Stimulated activated naive CD4-positive, alpha-beta T cell treated with Interleukin-2 at 50 U/mL for 16 hours (primary cell): ENCODE data around the gene MUC5AC.

Experiments
- DNase-seq: peaks from one replicate; lab custom pipeline; 2025; lab: John Stamatoyannopoulos, UW

Gene MUC5AC

GRCh38 chr11:1226226-1226985 lies 68.7 kb downstream of the MUC5AC start:
- DNase-seq = no peak

- DNase-seq = no peak
These were observed 69.3 kb downstream of the MUC5AC start for GRCh38 chr11:1226986-1227550.

DNA sequence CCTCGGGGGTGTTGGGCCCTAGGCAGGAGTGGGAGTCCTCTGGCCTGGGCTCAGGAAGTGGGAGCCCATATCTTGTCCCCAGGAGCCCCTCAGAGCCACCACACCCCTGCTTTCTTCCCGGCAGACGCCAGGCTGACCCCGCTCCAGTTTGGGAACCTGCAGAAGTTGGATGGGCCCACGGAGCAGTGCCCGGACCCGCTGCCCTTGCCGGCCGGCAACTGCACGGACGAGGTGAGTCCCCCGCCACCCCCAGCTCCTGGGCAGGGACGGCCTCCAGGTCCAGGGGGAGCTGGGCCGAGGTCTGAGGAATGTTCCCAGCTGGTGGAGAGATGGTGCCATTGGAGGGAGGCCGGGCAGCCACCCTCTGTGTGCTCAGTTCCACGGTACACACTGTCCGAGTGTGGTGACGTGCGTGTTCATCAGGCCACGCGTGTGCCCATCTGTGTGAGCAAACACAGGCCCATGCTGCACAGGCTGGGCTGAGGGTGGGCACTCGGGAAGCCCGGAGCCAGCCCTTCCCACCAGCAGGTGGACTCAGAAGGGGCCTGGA lies 69.9 kb downstream of the MUC5AC start:
- DNase-seq = no peak

DNA sequence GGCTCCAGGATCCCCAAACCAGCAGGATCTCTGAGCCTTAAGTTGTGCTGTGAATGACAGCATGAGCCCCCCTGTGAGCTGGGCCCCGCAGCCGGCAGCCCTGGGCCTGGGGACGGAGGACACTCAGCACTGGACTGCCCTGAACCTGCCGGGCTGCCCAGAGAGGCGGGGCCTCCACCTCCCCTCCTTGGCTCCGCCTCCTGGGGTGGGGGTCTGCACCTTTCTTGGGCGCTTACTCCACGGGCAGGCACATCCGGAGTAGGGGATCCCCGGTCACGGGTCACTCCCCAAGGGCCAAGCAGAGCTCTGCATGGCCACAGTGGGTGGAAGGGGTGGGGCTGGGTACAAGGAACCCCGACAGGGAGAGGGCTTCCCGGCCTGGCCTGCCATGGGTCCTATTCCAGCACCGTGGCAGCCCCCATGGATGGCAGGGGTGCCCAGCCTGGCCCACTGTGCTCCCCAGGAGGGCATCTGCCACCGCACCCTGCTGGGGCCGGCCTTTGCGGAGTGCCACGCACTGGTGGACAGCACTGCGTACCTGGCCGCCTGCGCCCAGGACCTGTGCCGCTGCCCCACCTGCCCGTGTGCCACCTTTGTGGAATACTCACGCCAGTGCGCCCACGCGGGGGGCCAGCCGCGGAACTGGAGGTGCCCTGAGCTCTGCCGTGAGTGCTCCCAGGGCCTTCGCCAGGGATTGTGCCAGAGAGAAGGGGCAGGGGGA lies 70.5 kb downstream of the MUC5AC start:
- DNase-seq = no peak

DNA sequence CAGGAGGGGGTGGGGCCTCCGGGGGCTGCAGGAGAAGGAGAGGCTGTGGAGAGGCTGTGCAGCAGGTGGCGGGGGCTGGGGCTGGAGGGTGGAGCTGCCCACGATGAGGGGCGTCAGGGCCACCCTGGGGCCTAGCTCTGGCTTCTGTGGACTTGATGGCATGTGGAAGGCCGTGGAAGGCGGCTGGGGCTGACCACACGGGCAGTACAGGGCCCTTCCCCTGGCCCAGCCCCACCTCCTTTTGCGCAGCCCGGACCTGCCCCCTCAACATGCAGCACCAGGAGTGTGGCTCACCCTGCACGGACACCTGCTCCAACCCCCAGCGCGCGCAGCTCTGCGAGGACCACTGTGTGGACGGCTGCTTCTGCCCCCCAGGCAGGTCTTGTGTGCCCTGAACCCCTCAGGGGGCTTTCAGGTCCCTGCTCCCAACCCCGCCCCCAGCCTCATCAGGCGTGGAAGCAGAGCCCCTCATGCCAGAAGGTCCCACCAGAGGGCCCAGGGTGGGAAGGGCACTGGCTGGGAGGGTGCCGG lies 71.2 kb downstream of the MUC5AC start:
- DNase-seq = no peak

DNA sequence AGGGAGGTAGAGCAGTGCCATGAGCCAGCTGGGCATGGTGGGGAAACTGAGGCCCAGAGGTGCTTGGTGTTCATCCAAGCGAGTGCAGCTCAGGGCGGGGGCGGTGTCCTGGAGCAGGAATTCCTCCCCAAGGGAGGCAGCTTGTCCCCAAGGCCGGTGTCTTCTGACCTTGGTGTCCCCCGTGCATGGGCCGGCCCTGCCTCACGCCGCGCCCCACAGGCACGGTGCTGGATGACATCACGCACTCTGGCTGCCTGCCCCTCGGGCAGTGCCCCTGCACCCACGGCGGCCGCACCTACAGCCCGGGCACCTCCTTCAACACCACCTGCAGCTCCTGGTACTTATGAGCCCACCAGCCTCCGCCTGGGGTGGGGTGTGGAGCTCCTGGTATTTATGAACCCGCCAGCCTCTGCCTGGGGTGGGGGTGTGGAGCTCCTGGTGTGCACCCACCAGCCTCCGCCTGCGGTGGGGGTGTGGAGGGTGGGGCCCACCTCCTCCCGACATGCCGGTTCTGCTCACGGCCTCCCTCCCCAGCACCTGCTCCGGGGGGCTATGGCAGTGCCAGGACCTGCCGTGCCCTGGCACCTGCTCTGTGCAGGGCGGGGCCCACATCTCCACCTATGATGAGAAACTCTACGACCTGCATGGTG lies 71.8 kb downstream of the MUC5AC start:
- no peak for DNase-seq

GRCh38 chr11:1230121-1230455 lies 72.3 kb downstream of the MUC5AC start:
- DNase-seq = no peak

DNA sequence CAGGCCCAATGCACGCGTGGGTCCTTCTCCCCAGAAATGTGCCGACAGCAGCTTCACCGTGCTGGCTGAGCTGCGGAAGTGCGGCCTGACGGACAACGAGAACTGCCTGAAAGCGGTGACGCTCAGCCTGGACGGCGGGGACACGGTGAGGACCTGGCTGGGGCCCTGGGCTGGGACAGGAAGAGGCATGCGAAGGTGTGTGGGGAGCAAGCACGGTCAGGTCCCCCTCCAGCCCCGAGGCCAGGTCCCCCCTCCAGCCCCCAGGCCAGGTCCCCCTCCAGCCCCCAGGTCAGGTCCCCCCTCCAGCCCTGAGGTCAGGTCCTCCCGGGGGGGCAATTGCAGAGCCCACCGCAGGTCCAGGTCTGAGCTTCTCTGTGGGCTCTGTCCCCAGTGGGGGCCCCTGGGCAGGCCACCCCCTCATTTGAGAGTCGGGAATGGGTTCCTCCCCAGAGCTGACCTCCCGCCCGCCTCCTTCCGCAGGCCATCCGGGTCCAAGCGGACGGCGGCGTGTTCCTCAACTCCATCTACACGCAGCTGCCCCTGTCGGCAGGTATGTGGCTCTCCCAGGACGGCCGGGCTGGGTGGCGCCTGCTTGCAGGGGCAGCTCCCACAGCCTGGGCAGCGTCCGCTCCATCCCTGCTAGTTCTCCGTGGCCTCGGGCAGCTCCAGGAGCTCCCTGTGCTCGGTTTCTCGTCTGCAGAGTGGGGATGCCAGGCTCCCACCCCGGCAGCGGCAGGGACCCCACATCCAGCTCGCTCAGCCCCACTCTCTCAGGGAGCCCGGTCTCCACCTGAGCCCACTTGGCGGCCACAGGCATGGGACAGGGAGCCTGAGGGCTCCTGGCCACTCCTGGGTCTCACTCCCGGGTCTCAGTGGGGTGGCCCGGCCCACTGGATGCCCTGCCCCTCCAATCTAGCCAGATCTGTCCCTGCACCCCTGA lies 73.0 kb downstream of the MUC5AC start:
- DNase-seq = no peak

DNA sequence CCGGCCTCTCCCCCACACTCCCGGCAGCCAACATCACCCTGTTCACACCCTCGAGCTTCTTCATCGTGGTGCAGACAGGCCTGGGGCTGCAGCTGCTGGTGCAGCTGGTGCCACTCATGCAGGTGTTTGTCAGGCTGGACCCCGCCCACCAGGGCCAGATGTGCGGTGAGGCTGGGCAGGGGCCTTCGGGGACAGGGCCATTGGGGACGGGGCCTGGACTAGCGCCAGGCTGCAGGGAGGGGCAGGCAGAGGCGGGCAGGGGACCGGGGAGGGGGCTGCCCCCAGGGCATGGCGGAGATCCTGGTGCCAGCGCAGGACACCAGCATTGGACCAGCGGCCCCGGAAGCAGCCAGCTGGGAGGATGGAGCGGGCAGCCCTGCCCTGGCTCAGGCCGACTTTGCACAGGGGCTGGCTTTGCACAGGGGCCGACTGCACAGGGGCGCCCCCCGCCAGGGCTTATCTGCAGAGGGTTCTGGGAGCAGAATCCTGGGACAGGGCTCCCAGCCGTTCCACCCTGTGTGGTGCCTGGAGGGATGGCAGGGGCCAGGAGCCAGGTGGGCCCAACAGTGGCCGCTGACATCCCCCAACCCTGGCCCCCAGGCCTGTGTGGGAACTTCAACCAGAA lies 73.8 kb downstream of the MUC5AC start:
- DNase-seq = no peak

GRCh38 chr11:1232021-1232882 lies 74.5 kb downstream of the MUC5AC start:
- no peak for DNase-seq

- DNase-seq = no peak
These were observed 75.1 kb downstream of the MUC5AC start for GRCh38 chr11:1232883-1233321.

DNA sequence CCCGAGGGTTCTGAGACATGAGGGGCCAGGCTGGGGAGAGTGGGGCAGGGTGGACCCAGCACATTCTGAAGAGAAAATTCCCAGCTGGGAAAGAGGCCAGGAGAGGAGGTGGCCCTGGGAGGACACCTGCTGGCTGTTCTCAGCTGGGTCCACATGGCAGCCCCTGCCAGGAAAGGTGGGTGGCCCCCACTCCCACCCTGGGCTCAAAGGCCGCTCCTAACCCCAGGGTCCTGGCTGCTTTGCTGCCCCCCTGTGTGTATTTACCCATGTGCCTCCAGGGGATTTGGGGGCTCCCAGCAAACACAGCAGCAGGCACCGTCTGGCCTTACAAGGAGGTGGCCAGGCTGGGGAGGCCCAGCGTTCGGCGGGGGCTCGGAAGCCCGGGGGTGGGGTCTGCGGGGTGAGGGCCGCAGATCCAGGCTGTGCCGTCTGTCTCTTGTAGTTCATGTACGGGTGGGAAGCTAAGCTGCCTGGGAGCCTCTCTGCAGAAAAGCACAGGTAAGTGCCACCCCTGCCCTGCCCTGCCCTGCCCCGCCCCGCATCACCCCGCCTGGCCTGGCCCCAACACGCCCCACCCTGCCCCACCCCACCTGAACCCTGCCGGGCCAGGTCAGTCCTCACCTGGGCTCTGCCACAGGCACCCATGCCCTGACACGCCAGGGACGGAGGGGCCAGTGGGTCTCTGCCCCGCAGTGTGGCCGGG lies 75.7 kb downstream of the MUC5AC start:
- DNase-seq = no peak

DNA sequence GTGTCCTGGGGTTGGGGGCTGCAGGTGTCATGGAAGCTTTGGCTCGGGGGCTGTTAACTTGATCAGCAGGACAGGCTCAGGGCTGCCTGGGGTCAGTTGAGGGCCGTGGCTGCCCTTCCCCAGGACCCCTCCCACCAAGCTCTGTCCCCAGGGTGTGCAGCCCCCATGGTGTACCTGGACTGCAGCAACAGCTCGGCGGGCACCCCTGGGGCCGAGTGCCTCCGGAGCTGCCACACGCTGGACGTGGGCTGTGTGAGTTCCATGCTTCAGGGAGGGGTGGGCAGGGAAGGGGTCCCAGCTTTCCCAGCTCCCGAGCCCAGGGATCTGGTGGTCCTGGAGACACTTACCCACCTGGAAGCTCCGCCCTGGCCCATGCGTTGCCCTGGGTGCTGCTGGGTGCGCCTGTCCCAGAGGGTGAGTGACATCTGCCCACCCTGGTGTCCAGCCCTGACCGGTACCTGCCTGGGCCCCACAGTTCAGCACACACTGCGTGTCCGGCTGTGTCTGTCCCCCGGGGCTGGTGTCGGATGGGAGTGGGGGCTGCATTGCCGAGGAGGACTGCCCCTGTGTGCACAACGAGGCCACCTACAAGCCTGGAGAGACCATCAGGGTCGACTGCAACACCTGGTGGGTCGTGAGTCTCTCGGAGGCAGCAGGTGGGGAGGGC lies 76.4 kb downstream of the MUC5AC start:
- DNase-seq = no peak

- DNase-seq = no peak
These were observed 77.1 kb downstream of the MUC5AC start for GRCh38 chr11:1234771-1235305.

GRCh38 chr11:1235306-1235900 lies 77.7 kb downstream of the MUC5AC start:
- DNase-seq = no peak

DNA sequence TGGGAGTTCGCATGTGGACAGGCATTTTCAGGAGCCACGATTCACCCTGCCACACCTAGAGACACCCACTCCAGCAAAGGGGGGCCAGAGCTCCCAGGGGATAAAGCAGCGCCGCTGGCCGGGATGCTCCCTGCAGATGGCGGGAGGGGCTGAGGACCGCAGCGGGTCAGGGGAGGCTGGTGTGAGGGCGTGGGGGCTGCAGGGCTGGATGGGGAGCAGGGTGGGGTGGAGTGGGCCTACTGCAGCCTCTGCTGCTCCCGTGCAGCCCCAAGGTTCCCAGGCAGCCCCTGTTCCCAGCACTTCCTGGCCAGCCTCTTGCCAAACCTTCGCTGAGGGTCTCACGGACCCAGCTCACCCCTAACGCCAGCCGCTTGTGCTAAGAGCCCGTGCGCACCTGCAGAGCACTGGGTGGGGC lies 78.2 kb downstream of the MUC5AC start:
- no peak for DNase-seq

DNA sequence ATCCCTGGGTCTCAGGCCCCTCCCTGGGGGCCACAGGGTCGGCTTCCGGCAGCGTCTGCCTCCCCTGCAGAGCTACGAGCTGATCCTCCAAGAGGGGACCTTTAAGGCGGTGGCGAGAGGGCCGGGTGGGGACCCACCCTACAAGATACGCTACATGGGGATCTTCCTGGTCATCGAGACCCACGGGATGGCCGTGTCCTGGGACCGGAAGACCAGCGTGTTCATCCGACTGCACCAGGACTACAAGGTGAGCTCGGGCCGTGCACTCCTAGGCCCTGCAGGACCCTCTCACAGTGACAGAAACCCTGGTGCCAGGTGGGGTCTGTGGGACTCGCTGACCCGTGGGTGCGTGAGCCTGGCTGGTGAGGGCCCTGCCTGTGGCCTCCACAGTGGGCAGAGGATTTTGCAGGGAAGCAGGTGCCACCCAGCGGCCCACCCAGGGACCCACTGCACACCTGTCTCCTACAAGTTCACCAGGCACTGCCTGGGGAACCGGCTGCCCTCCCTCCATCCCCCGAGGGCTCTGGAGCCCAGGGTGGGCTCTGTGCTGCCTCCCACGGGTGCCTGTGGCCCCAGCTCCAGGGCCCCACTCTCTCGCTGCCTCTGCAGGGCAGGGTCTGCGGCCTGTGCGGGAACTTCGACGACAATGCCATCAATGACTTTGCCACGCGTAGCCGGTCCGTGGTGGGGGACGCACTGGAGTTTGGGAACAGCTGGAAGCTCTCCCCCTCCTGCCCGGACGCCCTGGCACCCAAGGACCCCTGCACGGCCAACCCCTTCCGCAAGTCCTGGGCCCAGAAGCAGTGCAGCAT lies 78.8 kb downstream of the MUC5AC start:
- no peak for DNase-seq
